Measurements from ENCODE around the gene TENM4.

Gene TENM4

DNA sequence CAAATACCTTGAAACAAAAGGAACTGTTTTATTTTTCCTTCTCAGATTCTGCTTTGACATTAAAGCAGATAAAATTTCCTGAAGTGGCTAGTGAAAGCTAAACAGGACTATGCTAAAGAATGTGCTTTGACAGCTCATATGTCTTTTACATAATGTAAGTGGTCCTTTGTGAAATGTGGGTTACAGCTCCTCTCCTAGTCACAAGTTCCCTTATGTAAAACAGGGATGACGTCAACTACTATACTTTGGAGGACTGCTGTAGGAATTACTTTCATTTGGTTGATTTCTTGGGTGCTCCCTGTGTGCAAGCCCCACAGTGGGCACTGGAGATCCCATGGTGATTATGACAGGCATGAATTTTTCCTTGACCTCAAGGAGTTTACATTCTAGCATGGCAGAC, 649.6 kb downstream of the TENM4 start:
- Histone ChIP-seq H3K9me3 (ENCODE audit: low read depth, low read length) (no peaks in the 10 kb centered on the region), H3K4me3 (no peak overlapping the region), H3K36me3 (ENCODE audit: insufficient read depth, low read length) (no peaks in the 10 kb centered on the region), H3K27ac (no peak overlapping the region), H3K9ac (ENCODE audit: insufficient read length) (no peak overlapping the region)
- TF ChIP-seq EZH2 (IDR thresholded peaks at IDR 0.05): no peak
- DNase-seq (ENCODE audit: low read depth, low spot score): no peak

DNA sequence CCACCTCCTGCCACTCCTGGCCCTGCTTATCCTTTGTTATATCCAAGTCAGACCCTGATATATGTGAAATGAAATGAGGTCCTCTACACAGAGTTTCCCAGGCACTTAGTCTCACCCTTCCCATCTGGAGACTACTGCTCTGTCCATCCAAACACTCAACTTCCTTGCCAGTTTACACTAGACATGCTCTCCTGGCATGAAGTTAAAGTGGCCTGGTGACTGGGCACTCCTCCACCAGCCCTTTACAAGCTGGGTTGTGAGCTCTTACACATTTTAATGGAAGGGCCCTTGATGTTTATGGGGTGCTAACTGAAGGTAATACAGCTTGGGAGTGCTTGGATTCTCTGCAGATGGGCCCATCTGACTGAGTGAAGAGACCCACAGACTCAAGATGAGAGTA, 650.0 kb downstream of the TENM4 start:
- TF ChIP-seq EZH2 (IDR thresholded peaks at IDR 0.05) (no peak), POLR2AphosphoS5 (IDR thresholded peaks at IDR 0.05; ENCODE audit: borderline replicate concordance, low read depth, low read length) (no peak)
- H3K27ac ChIP-seq: no peak overlapping the region
- no peak overlapping the region for H3K9ac ChIP-seq (ENCODE audit: insufficient read length)
- no peaks in the 10 kb centered on the region for H3K36me3 ChIP-seq (ENCODE audit: insufficient read depth, low read length)
- no peaks in the 10 kb centered on the region for H3K9me3 ChIP-seq (ENCODE audit: low read depth, low read length)
- no peak overlapping the region for H3K4me3 ChIP-seq
- no peak for DNase-seq (ENCODE audit: low read depth, low spot score)

DNA sequence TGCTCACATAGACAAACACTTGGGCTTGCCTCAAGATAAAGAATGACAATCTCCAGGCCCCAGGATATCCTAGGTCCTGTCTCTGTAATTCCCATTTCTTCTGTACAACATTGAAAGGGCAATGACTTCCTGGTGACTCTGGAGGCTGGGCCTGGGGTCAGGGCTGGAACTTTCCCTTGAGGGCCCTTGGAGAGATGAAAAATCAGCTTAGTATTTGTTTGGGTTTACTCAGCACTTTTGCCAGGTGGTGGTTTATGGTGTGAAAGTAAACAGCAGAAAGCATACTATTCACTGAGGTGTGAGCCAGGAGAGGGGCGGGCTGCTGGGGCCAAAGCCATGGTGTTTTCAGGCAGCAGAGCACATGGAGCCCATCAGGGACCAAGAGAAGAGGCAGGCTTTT, 651.5 kb downstream of the TENM4 start:
- Histone ChIP-seq H3K27ac (no peak overlapping the region), H3K9me3 (ENCODE audit: low read depth, low read length) (no peaks in the 10 kb centered on the region), H3K9ac (ENCODE audit: insufficient read length) (no peak overlapping the region), H3K4me3 (no peak overlapping the region), H3K36me3 (ENCODE audit: insufficient read depth, low read length) (no peaks in the 10 kb centered on the region)
- DNase-seq (ENCODE audit: low read depth, low spot score): no peak
- TF ChIP-seq POLR2AphosphoS5 (IDR thresholded peaks at IDR 0.05; ENCODE audit: borderline replicate concordance, low read depth, low read length) (no peak), EZH2 (IDR thresholded peaks at IDR 0.05) (no peak), FOXP2 (optimal IDR thresholded peaks at IDR 0.05; ENCODE audit: control extremely low read depth, extremely low read length, insufficient read depth) (no peak)

DNA sequence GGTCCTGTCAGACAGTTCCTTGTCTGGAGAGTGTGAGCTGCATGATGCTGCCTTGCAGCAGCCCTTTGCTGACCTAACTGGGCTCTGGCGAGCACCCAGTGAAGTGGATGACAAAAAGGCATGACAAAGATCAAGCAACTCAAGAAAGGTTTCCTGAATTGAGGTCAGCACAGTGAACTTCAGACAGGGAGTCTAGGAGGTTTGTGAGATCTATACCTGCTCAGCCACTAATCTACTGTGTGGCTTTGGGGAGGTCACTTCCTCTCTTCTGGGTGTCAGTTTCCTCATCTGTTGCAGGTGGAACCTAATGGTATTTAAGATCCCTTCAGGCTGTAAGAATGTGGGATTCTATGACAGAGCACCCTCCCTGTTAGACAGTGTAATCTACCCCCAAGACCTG, 652.3 kb downstream of the TENM4 start:
- TF ChIP-seq FOXP2 (optimal IDR thresholded peaks at IDR 0.05; ENCODE audit: control extremely low read depth, extremely low read length, insufficient read depth): no peak
- no peak for TF ChIP-seq POLR2AphosphoS5 (IDR thresholded peaks at IDR 0.05; ENCODE audit: borderline replicate concordance, low read depth, low read length)
- TF ChIP-seq EZH2 (IDR thresholded peaks at IDR 0.05): no peak
- H3K27ac ChIP-seq: no peak overlapping the region
- H3K36me3 ChIP-seq (ENCODE audit: insufficient read depth, low read length): no peaks in the 10 kb centered on the region

DNA sequence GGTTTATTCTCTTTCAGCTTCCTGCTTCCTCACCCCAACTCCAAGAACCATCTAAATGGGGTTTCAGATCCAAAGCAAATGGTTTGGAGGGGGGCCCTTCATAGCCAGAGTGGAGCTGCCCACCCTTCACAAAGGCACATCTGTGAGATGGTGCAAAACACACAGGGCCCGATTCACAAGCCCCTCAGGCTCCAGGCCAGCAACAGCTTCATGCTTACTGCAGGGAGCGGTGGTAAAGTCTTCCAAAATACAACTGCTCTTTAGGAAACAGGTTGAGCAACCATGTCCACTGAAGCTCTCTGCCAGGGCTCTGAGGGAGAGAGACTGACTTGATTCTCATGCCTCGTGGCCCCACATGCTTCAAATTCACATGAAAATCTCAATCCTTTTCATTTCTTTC, 653.1 kb downstream of the TENM4 start:
- TF ChIP-seq EZH2 (IDR thresholded peaks at IDR 0.05) (no peak), POLR2AphosphoS5 (IDR thresholded peaks at IDR 0.05; ENCODE audit: borderline replicate concordance, low read depth, low read length) (no peak), FOXP2 (optimal IDR thresholded peaks at IDR 0.05; ENCODE audit: control extremely low read depth, extremely low read length, insufficient read depth) (no peak)
- Histone ChIP-seq H3K9me3 (ENCODE audit: low read depth, low read length) (no peaks in the 10 kb centered on the region), H3K27ac (no peak overlapping the region), H3K36me3 (ENCODE audit: insufficient read depth, low read length) (no peaks in the 10 kb centered on the region), H3K4me3 (no peak overlapping the region), H3K9ac (ENCODE audit: insufficient read length) (no peak overlapping the region)
- no peak for DNase-seq (ENCODE audit: low read depth, low spot score)

More for the DNA sequence above, 652.3 kb downstream of the TENM4 start:
- H3K9ac ChIP-seq (ENCODE audit: insufficient read length): no peak overlapping the region
- H3K9me3 ChIP-seq (ENCODE audit: low read depth, low read length): no peaks in the 10 kb centered on the region
- DNase-seq (ENCODE audit: low read depth, low spot score): no peak
- no peak overlapping the region for H3K4me3 ChIP-seq

DNA sequence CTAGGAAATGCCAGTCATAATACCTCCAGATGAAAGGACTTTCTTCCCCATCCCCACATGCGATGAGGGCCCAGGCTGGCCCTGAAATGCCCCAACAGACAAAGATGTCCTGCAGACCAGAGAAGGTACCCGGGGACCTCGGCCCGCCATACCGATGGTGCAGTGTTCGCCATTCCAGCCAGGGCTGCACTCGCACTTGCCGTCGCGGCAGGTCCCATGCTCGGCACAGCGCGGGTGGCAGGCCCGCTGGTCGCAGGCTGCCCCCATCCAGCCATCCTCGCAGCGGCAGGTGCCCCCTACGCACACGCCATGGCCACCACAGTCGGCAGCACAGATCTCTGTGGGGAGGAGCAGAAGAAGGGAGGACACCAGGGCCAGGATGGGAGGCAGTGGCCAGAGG, 654.1 kb downstream of the TENM4 start:
- TF ChIP-seq EZH2 (IDR thresholded peaks at IDR 0.05) (no peak), POLR2AphosphoS5 (IDR thresholded peaks at IDR 0.05; ENCODE audit: borderline replicate concordance, low read depth, low read length) (no peak), FOXP2 (optimal IDR thresholded peaks at IDR 0.05; ENCODE audit: control extremely low read depth, extremely low read length, insufficient read depth) (no peak)
- no peak overlapping the region for H3K9ac ChIP-seq (ENCODE audit: insufficient read length)
- H3K27ac ChIP-seq: no peak overlapping the region
- no peaks in the 10 kb centered on the region for H3K9me3 ChIP-seq (ENCODE audit: low read depth, low read length)
- H3K36me3 ChIP-seq (ENCODE audit: insufficient read depth, low read length): no peaks in the 10 kb centered on the region
- H3K4me3 ChIP-seq: no peak overlapping the region
- no peak for DNase-seq (ENCODE audit: low read depth, low spot score)

DNA sequence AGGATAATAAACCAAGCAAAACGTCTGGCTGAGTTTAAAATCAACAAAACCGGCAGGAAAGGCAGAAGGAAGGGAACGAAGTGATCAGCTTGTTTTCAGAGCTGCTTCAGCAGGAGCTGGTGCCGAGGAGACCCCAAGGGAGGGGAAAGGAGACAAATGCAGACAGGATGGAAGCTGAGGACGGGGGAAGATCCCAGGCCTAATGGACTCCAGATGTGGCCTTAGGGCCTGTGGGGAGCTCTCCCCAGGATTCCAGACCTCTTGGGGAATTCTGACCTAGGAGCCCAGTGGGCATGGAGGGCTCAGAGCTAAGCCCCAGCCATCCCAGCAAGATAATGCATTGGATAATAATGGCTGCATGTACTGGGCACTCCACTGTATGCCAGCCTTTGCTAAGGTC, 654.7 kb downstream of the TENM4 start:
- no peak for DNase-seq (ENCODE audit: low read depth, low spot score)
- Histone ChIP-seq H3K27ac (no peak overlapping the region), H3K9ac (ENCODE audit: insufficient read length) (no peak overlapping the region), H3K36me3 (ENCODE audit: insufficient read depth, low read length) (no peaks in the 10 kb centered on the region), H3K4me3 (no peak overlapping the region), H3K9me3 (ENCODE audit: low read depth, low read length) (no peaks in the 10 kb centered on the region)
- TF ChIP-seq POLR2AphosphoS5 (IDR thresholded peaks at IDR 0.05; ENCODE audit: borderline replicate concordance, low read depth, low read length) (no peak), FOXP2 (optimal IDR thresholded peaks at IDR 0.05; ENCODE audit: control extremely low read depth, extremely low read length, insufficient read depth) (no peak), EZH2 (IDR thresholded peaks at IDR 0.05) (no peak)

DNA sequence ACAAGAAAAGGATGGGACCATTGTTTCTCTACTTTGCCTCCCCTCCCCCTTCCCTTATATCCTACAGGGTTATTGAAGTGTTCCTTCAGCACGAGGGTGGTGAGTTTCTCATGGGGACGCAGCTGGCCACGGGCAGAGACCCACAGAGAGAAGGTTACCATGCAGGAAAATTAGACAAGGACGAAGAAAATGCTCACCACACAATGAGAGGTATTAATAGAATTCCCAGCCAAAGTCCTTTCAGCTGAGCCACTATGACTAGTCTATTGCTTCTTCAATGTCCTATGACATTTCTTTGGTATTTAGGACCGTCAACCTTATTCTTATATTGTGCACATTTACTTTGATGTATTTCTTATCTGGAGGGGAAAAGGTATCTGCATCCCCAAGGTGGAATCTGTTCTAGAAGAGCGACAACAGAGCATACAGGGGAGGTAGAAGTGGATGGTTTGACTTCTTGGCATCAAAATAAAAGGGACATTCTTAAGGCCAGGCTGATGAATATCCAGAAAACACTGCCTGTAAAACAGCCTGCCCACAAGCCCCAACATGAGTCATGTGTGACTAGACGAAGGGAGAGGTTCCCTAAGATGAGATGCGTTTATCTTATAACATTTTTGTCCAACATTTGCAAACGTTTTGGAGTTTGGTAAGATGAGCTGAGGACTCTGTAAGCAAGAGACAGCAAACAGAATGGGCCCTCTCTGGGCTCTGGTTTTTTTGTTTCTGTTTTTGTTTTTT, 656.3 kb downstream of the TENM4 start:
- DNase-seq (ENCODE audit: low read depth, low spot score): no peak
- H3K9ac ChIP-seq (ENCODE audit: insufficient read length): no peak overlapping the region
- H3K36me3 ChIP-seq (ENCODE audit: insufficient read depth, low read length): no peaks in the 10 kb centered on the region
- H3K9me3 ChIP-seq (ENCODE audit: low read depth, low read length): no peaks in the 10 kb centered on the region
- no peak overlapping the region for H3K27ac ChIP-seq
- no peak overlapping the region for H3K4me3 ChIP-seq
- TF ChIP-seq POLR2AphosphoS5 (IDR thresholded peaks at IDR 0.05; ENCODE audit: borderline replicate concordance, low read depth, low read length): no peak
- no peak for TF ChIP-seq EZH2 (IDR thresholded peaks at IDR 0.05)
- TF ChIP-seq FOXP2 (optimal IDR thresholded peaks at IDR 0.05; ENCODE audit: control extremely low read depth, extremely low read length, insufficient read depth): no peak

DNA sequence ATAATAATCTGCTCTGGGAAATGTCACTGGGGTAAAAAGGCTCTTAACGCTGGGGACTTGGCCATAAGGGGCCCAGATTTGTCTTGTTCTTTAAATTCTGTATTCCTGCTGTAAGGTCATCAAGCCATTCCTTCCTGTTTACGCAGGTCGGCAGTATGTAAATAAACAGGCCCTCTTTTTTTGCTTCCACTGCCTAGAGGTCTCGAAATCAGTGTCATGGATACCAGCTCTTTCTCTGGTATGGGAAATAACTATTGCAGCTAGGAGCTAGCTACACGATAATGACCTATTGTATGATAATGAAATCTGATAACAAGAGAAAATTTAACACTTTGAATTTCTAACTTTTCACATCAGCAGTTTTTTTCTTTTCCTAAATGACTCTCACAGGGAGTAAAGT, 657.0 kb downstream of the TENM4 start:
- Histone ChIP-seq H3K27ac (no peak overlapping the region), H3K9me3 (ENCODE audit: low read depth, low read length) (no peaks in the 10 kb centered on the region), H3K4me3 (no peak overlapping the region), H3K36me3 (ENCODE audit: insufficient read depth, low read length) (no peaks in the 10 kb centered on the region), H3K9ac (ENCODE audit: insufficient read length) (no peak overlapping the region)
- no peak for DNase-seq (ENCODE audit: low read depth, low spot score)
- no peak for TF ChIP-seq FOXP2 (optimal IDR thresholded peaks at IDR 0.05; ENCODE audit: control extremely low read depth, extremely low read length, insufficient read depth)
- TF ChIP-seq EZH2 (IDR thresholded peaks at IDR 0.05): no peak
- TF ChIP-seq POLR2AphosphoS5 (IDR thresholded peaks at IDR 0.05; ENCODE audit: borderline replicate concordance, low read depth, low read length): no peak
